Measurements from ENCODE around the gene DDX60.

DNA sequence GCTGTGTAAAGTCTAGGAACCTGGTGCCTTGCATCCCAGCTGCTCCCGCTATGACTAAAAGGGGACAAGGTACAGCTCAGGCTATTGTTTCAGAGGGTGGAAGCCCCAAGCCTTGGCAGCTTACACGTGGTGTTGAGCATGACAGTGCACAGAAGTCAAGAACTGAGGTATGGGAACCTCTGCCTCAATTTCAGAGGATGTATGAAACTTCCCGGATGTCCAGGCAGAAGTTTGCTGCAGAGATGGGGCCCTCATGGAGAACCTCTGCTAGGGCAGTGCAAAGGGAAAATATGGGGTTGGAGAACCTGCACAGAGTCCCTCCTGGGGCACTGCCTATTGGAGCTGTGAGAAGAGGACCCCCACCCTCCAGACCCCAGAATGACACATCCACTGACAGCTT is 76.6 kb downstream of the DDX60 start:
- TF ChIP-seq YY1 (IDR thresholded peaks at IDR 0.05; ENCODE audit: insufficient read depth, insufficient read length) (no peak), SUZ12 (IDR thresholded peaks at IDR 0.05; ENCODE audit: extremely low read depth, insufficient read depth, insufficient read length) (no peak)

All from NT2/D1 (cell line).